Right lobe of liver (tissue), 6 donors: Measurements from ENCODE around the gene NF1. TPM values are rescaled to one million over a fixed set of nuclear protein-coding genes. Genes with fewer than 3 reads are reported as not detected.

Experiments used
- ATAC-seq, 4 donors: fragments of 200-7000 bp; cut with Tn5 transposase; one replicate each; pipeline ENCODE4 v1.9.1; 2020; ENCODE audit warnings: mild to moderate bottlenecking in 4 of 4, moderate library complexity in 4 of 4
- DNase-seq, 3 donors: peaks; one replicate each; pipeline ENCODE4 v3.0.0-alpha.2; 2020
- H3K27ac ChIP-seq, 3 donors: fragments of 200-600 bp; one replicate each; pipeline ENCODE4 v1.8.0; 2022
- H3K27me3 ChIP-seq, 2 donors: fragments of 200-600 bp; one replicate each; pipeline ENCODE4 v1.8.0; 2022
- H3K36me3 ChIP-seq, 4 donors: fragments of 200-600 bp; sonication (generic) in 1 of 4; one replicate each; pipeline versions ENCODE4 v1.5.1 to v1.8.0; 2017 to 2022; ENCODE audit warnings: control low read depth in 1 of 4
- H3K4me1 ChIP-seq, 4 donors: fragments of 200-600 bp; sonication (generic) in 1 of 4; one replicate each; pipeline versions ENCODE4 v1.5.1 to v1.8.0; 2017 to 2022; ENCODE audit warnings: control low read depth in 1 of 4
- H3K4me3 ChIP-seq, 3 donors: fragments of 200-600 bp; one replicate each; pipeline ENCODE4 v1.8.0; 2022
- H3K9me3 ChIP-seq, 4 donors: fragments of 200-600 bp; sonication (generic) in 1 of 4; one replicate each; pipeline versions ENCODE4 v1.5.1 to v1.8.0; 2017 to 2022; ENCODE audit warnings: control low read depth in 1 of 4
- POLR2A ChIP-seq: fragments of 450-650 bp; IDR thresholded peaks from one replicate; pipeline ENCODE4 v1.6.1; 2017; ENCODE audit warnings: antibody characterized with exemption, mild to moderate bottlenecking
- WGBS: methylation state at CpG from one replicate; pipeline ENCODE4 v1.1.6; 2018; ENCODE audit warnings: low coverage, low lambda C conversion rate; ENCODE audit not compliant: insufficient coverage; ENCODE audit errors: missing lambda C conversion rate; 5-methylcytosine and 5-hydroxymethylcytosine counted together
- intact Hi-C, 2 donors: fragments of 100-400 bp; cut with DNase I; formaldehyde crosslinking; loops; one replicate each; pipeline versions ENCODE4 v1.11.2 to v1.14.1; 2022
- total RNA-seq, 6 experiments: library from RNA; depleted of rRNA in 2 of 6; stranded (reverse); fragments of >200 nt in 2 of 6; fragmentation: NEBNext Ultra II Directional in 3 of 6; extraction: Animal tissue kit (Norgen Biotek cat#: 25700) in 3 of 6; gene quantifications; one replicate each; pipeline versions ENCODE4 v1.1.0 to v1.2.4, GENCODE V29; 2016 to 2023
- TF ChIP-seq, protein P1 (sequence below), 4 donors: fragments of 200-600 bp in 3 of 4; fragments of 450-650 bp in 1 of 4; IDR thresholded peaks; one replicate each; pipeline versions ENCODE4 v1.5.1 to v1.8.0; 2016 to 2022; ENCODE audit warnings: antibody characterized with exemption in 4 of 4, mild to moderate bottlenecking in 2 of 4
- donor health status: DM: no; HTN: yes; CAD: no.
- donor health status: DM: no; HTN: no; CAD: no.
- donor health status: DM: no; HTN: no; CAD: no.
- donor health status: DM: no; HTN: yes; CAD: no.
- donor health status: DM: no; HTN: yes; CAD: no.

Gene NF1
- total RNA-seq, 6 experiments from 2014 or later: 26.6 to 35.3 (median 30.0) TPM

DNA sequence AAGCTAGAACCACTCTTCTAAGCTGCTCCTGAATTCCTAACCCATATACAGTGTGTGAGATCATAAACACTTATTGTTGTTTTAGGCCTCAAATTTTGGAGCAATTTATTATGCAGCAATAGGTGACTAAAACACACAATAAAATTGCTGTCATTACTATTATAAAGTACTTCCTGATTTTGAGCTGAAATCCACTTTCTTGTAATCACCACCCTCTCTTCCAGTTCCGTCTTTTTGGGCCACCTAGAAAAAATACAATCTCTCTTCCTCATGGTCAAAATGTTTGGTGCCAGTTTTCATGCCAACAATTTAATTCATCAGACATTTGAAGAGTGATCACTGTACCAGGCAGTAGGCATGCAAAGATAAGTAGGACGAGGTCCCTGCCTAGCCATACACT, 43.3 kb upstream of the NF1 start:
- Histone ChIP-seq H3K27ac (no peak overlapping the region), H3K4me3 (no peak overlapping the region), H3K36me3 (no peaks in the 10 kb centered on the region), H3K4me1 (no peaks in the 10 kb centered on the region), H3K9me3 (no peaks in the 10 kb centered on the region), H3K27me3 (no peaks in the 10 kb centered on the region)
- ATAC-seq (no peak), DNase-seq (no peak)
- TF ChIP-seq, protein P1, sequence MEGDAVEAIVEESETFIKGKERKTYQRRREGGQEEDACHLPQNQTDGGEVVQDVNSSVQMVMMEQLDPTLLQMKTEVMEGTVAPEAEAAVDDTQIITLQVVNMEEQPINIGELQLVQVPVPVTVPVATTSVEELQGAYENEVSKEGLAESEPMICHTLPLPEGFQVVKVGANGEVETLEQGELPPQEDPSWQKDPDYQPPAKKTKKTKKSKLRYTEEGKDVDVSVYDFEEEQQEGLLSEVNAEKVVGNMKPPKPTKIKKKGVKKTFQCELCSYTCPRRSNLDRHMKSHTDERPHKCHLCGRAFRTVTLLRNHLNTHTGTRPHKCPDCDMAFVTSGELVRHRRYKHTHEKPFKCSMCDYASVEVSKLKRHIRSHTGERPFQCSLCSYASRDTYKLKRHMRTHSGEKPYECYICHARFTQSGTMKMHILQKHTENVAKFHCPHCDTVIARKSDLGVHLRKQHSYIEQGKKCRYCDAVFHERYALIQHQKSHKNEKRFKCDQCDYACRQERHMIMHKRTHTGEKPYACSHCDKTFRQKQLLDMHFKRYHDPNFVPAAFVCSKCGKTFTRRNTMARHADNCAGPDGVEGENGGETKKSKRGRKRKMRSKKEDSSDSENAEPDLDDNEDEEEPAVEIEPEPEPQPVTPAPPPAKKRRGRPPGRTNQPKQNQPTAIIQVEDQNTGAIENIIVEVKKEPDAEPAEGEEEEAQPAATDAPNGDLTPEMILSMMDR (IDR thresholded peaks at IDR 0.05): no peak
- TF ChIP-seq POLR2A: no peak
- intact Hi-C loops: no loop called here
- WGBS: 69% methylated on average over 2 of the region's 2 CpGs

DNA sequence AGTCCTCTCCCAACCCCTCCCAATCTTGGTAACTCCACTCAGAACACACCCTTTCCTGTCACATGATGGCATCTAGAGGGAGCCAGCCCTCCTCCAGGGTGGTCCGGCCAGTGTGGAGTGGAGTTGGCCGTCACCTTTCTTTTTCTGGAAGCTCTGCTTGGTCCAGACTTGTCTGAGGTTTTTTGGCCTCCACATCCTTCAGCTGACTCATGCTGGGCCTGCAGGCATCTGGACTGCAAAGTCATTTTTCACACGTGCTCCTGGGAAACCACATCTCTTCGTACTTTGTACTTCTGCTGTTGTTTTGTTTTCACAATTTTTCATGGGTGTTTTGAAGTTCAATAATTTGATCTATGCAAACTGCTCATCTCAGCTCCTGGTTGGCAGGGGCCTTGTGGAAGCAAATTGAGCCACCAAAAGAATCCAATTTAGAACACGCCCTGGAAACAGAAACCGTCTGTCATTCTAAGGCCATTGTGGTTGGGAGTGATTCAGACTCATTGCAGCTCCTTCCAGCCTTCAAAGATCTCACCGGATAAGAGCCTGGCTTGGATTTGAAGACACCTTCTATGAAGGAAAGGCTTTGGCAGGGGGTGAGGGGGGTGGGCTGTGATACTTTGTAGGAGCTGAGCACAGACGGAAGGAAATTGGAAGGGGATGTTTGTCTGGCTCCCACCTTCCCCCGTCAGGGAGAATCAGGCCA, 42.4 kb upstream of the NF1 start:
- Histone ChIP-seq H3K4me1 (no peaks in the 10 kb centered on the region), H3K36me3 (no peaks in the 10 kb centered on the region), H3K4me3 (no peak overlapping the region), H3K27me3 (no peaks in the 10 kb centered on the region), H3K9me3 (no peaks in the 10 kb centered on the region), H3K27ac (no peak overlapping the region)
- peak in 3 of 4 donors; percentile 22 to 62 (median 32) for ATAC-seq
- intact Hi-C loops: no loop called here
- peak in 1 of 3 donors; percentile 22 for DNase-seq
- 63% methylated on average over 7 of the region's 9 CpGs for WGBS
- TF ChIP-seq POLR2A: no peak
- TF ChIP-seq, protein P1 (IDR thresholded peaks at IDR 0.05): no peak

DNA sequence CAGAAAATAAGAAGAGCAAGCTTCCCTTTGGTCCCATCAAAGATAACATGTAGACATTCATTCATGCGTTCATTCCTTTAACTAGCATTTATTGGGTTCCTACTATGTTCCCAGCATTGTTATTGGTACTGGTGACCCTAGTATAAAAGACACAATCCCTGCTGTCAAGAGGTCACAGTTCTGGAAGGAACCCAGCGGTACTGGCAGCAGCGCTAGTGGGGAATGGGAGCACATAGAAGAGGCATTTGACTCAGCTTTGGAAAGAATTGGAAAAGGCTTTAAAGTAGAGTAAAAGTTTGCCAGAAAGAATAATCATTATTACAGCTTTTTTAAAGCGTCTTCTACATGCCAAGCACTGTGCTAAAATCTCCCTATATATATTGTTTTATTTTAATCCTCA, 41.7 kb upstream of the NF1 start:
- 92% methylated on average over 4 of the region's 4 CpGs for WGBS
- intact Hi-C loops: no loop called here
- H3K4me3 ChIP-seq: no peak overlapping the region
- H3K27me3 ChIP-seq: no peaks in the 10 kb centered on the region
- DNase-seq: no peak
- H3K27ac ChIP-seq: no peak overlapping the region
- ATAC-seq: no peak
- no peaks in the 10 kb centered on the region for H3K9me3 ChIP-seq
- no peaks in the 10 kb centered on the region for H3K36me3 ChIP-seq
- TF ChIP-seq POLR2A: no peak
- TF ChIP-seq, protein P1 (IDR thresholded peaks at IDR 0.05): no peak
- H3K4me1 ChIP-seq: no peaks in the 10 kb centered on the region

DNA sequence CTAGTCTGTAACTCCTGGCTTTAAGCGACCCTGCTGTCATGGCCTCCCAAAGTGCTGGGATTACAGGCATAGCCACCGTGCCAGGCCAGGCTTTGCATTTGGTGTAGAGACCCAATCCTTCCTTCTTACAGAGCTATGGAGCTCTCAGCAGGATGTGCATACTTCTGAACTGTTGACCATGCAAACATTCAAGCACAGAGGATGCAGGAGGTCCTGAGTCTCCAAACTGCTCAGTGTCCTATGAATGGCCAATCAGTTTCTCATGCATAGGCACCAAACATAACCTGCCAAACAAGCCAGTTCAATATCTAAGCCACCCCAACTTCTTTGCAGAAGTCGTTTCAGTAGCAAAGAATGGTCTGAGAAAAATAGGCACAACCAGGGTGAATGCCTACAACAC, 40.0 kb upstream of the NF1 start:
- H3K4me1 ChIP-seq: no peaks in the 10 kb centered on the region
- no peaks in the 10 kb centered on the region for H3K36me3 ChIP-seq
- no peak for DNase-seq
- H3K9me3 ChIP-seq: no peaks in the 10 kb centered on the region
- 80% methylated on average over 2 of the region's 3 CpGs for WGBS
- no peak overlapping the region for H3K27ac ChIP-seq
- no peak for ATAC-seq
- no peak for TF ChIP-seq POLR2A
- TF ChIP-seq, protein P1 (IDR thresholded peaks at IDR 0.05): no peak
- H3K27me3 ChIP-seq: no peaks in the 10 kb centered on the region
- intact Hi-C loops: no loop called here
- H3K4me3 ChIP-seq: no peak overlapping the region
